A673 (cell line): ENCODE data around the gene MLST8. TPM values are rescaled to one million over a fixed set of nuclear protein-coding genes. Genes with fewer than 3 reads are reported as not detected.

Experiments
- BruUV-seq: library from RNA; stranded (reverse); fragments of 400-500 nt; replicated peaks from 2 replicates; lab custom pipeline; 2021; lab: Mats Ljungman, UMichigan
- CTCF ChIA-PET: fragments of 300-600 bp; sonication (Branson Sonifier 250); formaldehyde crosslinking; loops from one replicate; lab custom pipeline; 2022; ENCODE audit warnings: antibody characterized with exemption; lab: Charles Lee
- POLR2A ChIA-PET: fragments of 300-600 bp; sonication (Branson Sonifier 250); formaldehyde crosslinking; loops from one replicate; lab custom pipeline; 2022; ENCODE audit warnings: antibody characterized with exemption; ENCODE audit not compliant: low non-redundant PET; lab: Charles Lee
- DNase-seq: peaks from one replicate; pipeline ENCODE4 v3.0.0-alpha.2; 2015; ENCODE audit warnings: low spot score
- H3K27ac ChIP-seq: fragments of 200-600 bp; sonication (generic); 2 replicates; pipeline ENCODE4 v1.5.1; 2016; ENCODE audit warnings: mixed run types, low read depth, mild to moderate bottlenecking, mixed read lengths, antibody characterized with exemption, low read length; ENCODE audit not compliant: poor library complexity, severe bottlenecking
- H3K27me3 ChIP-seq: fragments of 200-600 bp; sonication (generic); replicated peaks from 2 replicates; pipeline ENCODE4 v1.6.1; 2017; ENCODE audit warnings: mixed run types, low read depth, mild to moderate bottlenecking, mixed read lengths, antibody characterized with exemption, low read length; ENCODE audit not compliant: insufficient read depth, poor library complexity
- H3K36me3 ChIP-seq: fragments of 200-600 bp; sonication (generic); 2 replicates; pipeline ENCODE4 v1.6.1; 2016; ENCODE audit warnings: mixed run types, mild to moderate bottlenecking, mixed read lengths, antibody characterized with exemption, low read length; ENCODE audit not compliant: insufficient read depth, poor library complexity, severe bottlenecking
- H3K4me1 ChIP-seq: fragments of 200-600 bp; sonication (generic); 2 replicates; pipeline ENCODE4 v1.6.1; 2017; ENCODE audit warnings: mixed run types, mild to moderate bottlenecking, mixed read lengths, antibody characterized with exemption, low read length; ENCODE audit not compliant: insufficient read depth, poor library complexity, severe bottlenecking
- H3K4me3 ChIP-seq: fragments of 200-600 bp; sonication (generic); 2 replicates; pipeline ENCODE4 v1.5.1; 2016; ENCODE audit warnings: low read depth, mixed run types, mild to moderate bottlenecking, mixed read lengths, low read length; ENCODE audit not compliant: poor library complexity, severe bottlenecking
- H3K9me3 ChIP-seq: fragments of 200-600 bp; sonication (generic); 2 replicates; pipeline ENCODE4 v1.6.1; 2016; ENCODE audit warnings: mixed run types, low read depth, mild to moderate bottlenecking, mixed read lengths, antibody characterized with exemption, low read length; ENCODE audit not compliant: poor library complexity, severe bottlenecking
- EZH2 ChIP-seq: fragments of 200-600 bp; sonication (generic); IDR thresholded peaks from 2 replicates; pipeline ENCODE4 v1.6.1; 2017; ENCODE audit warnings: borderline replicate concordance, low read depth, mild to moderate bottlenecking, mixed read lengths, antibody characterized with exemption, low read length; ENCODE audit not compliant: poor library complexity, severe bottlenecking
- intact Hi-C: fragments of 100-400 bp; cut with micrococcal nuclease; formaldehyde crosslinking; loops from one replicate; pipeline ENCODE4 v1.10.0; 2022; ENCODE audit not compliant: unreplicated experiment
- total RNA-seq: library from RNA; stranded (reverse); gene quantifications from 2 replicates; pipeline ENCODE4 v1.2.3, GENCODE V29; 2021
- TF ChIP-seq, protein P1 (sequence below): fragments of 300-800, 200-600 bp; sonication (generic); conservative IDR thresholded peaks from 2 replicates; pipeline ENCODE4 v1.5.1; 2017; ENCODE audit warnings: low read depth, mild to moderate bottlenecking, antibody characterized with exemption, low read length, moderate library complexity, mixed read lengths

MLST8 gene
- total RNA-seq, 1 experiment from 2014 or later: 58.3 TPM

DNA sequence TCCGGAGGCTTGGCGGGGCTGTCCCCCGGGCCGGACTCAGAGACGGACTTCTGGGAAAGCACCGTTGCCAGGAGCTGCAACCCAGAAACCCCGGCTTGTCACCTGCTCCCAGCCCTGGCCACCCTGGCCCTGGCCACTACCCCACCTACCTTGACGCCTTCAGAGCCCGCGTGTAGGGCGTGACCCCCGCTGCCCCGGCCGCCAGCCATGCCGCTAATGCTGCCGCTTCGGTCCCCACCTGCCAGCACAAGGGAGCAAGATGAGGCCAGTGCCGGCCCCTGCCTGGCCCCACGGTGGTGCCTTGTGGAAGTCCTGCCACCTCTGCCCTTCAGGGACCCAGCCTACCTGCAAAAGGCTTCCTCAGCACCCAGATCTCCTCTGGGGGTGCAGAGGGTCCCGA is 20.3 kb upstream of the MLST8 start:
- no peak overlapping the region for H3K4me3 ChIP-seq
- intact Hi-C loops: no loop called here
- TF ChIP-seq, protein P1, sequence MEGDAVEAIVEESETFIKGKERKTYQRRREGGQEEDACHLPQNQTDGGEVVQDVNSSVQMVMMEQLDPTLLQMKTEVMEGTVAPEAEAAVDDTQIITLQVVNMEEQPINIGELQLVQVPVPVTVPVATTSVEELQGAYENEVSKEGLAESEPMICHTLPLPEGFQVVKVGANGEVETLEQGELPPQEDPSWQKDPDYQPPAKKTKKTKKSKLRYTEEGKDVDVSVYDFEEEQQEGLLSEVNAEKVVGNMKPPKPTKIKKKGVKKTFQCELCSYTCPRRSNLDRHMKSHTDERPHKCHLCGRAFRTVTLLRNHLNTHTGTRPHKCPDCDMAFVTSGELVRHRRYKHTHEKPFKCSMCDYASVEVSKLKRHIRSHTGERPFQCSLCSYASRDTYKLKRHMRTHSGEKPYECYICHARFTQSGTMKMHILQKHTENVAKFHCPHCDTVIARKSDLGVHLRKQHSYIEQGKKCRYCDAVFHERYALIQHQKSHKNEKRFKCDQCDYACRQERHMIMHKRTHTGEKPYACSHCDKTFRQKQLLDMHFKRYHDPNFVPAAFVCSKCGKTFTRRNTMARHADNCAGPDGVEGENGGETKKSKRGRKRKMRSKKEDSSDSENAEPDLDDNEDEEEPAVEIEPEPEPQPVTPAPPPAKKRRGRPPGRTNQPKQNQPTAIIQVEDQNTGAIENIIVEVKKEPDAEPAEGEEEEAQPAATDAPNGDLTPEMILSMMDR: no peak
- TF ChIP-seq EZH2: no peak
- no peaks in the 10 kb centered on the region for H3K9me3 ChIP-seq
- no TSS peak for BruUV-seq
- DNase-seq: no peak
- ChIA-PET POLR2A (no interaction called here), CTCF (interaction anchor here (0.6 kb wide), 1 partner anchor 44 kb away, joined by 3 read pairs; no protein-coding TSS in a partner anchor)
- no peak overlapping the region for H3K27ac ChIP-seq
- no peaks in the 10 kb centered on the region for H3K27me3 ChIP-seq
- no peaks in the 10 kb centered on the region for H3K36me3 ChIP-seq
- H3K4me1 ChIP-seq: no peaks in the 10 kb centered on the region

DNA sequence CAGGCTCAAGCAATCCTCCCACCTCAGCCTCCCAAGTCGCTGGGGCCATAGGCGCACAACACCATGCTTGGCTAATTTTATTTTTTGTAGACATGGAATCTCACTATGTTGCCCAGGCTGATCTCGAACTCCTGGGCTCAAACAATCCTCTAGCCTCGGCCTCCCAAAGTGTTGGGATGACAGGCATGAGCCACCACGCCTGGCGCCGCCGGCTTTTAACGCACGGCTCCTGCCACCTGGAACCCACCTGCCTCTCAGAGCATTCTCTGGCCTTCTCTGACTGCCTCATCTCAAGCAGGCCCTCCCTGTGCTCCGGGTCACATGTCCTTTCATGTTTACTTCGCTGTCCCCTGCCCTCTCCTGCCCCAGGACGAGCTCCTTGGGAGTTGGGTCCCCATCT is 19.2 kb upstream of the MLST8 start:
- Histone ChIP-seq H3K9me3 (no peaks in the 10 kb centered on the region), H3K4me3 (no peak overlapping the region), H3K27me3 (no peaks in the 10 kb centered on the region), H3K4me1 (no peaks in the 10 kb centered on the region), H3K27ac (no peak overlapping the region), H3K36me3 (no peaks in the 10 kb centered on the region)
- TF ChIP-seq, protein P1: no peak
- no peak for TF ChIP-seq EZH2
- DNase-seq: no peak
- intact Hi-C loops: no loop called here
- BruUV-seq: no TSS peak
- CTCF ChIA-PET: no interaction called here
- POLR2A ChIA-PET: no interaction called here

DNA sequence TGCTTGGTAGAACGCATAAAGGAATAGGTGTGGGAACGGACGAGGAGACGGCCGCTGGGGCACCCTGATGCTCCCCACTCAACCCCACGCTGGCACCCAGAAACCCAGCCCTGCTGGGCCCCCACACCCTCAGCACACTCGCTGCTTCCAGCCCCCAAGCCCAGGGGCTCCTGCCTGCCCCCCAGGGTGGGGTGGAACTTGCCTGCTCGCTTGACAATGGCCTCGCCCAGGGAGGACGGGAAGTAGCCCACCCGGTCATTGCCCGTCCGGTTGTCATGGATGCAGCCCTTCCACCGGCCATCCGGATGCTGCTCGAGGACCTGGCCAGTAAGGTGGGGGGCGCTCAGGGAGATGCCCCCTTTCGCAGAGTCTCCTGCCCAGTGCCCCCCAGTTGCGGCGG is 18.7 kb upstream of the MLST8 start:
- ChIA-PET POLR2A (no interaction called here), CTCF (no interaction called here)
- no peaks in the 10 kb centered on the region for H3K27me3 ChIP-seq
- DNase-seq: no peak
- no peaks in the 10 kb centered on the region for H3K4me1 ChIP-seq
- no peaks in the 10 kb centered on the region for H3K9me3 ChIP-seq
- intact Hi-C loops: no loop called here
- H3K36me3 ChIP-seq: no peaks in the 10 kb centered on the region
- BruUV-seq: no TSS peak
- TF ChIP-seq, protein P1: no peak
- TF ChIP-seq EZH2: no peak
- H3K4me3 ChIP-seq: no peak overlapping the region
- no peak overlapping the region for H3K27ac ChIP-seq
